Epithelial cell of prostate (primary cell): ENCODE measurements around the gene KLHL1.

Experiments used
- DNase-seq: peaks from one replicate; pipeline ENCODE4 v3.0.0-alpha.2; 2011; ENCODE audit warnings: low read depth, low spot score
- H3K27ac ChIP-seq: fragments of 450-650 bp; 2 replicates; pipeline ENCODE4 v1.5.1; 2017; ENCODE audit warnings: mild to moderate bottlenecking

KLHL1 gene

DNA sequence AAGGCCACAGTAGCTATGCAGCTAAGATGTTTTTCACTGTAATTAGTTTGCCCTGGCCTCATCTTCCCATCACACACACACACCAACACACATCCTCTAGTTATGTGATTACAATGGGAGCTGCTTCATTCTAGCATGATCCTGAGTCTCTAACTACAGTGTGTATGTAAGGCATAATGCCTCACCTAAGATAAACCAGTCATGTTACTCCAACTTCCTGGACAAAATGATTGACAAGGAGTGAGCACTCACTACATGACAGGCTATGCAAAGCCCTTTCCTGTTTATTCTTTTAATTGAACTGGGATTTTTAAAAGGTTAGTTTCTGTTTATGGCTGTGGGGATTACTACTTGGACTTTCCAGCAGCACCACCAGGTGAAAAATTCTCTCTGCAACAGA lies 401.4 kb downstream of the KLHL1 start:
- no peak for DNase-seq
- H3K27ac ChIP-seq: no peak overlapping the region

- no peak overlapping the region for H3K27ac ChIP-seq
- no peak for DNase-seq
Measured at GRCh38 chr13:69704311-69704710, 403.9 kb downstream of the KLHL1 start.

DNA sequence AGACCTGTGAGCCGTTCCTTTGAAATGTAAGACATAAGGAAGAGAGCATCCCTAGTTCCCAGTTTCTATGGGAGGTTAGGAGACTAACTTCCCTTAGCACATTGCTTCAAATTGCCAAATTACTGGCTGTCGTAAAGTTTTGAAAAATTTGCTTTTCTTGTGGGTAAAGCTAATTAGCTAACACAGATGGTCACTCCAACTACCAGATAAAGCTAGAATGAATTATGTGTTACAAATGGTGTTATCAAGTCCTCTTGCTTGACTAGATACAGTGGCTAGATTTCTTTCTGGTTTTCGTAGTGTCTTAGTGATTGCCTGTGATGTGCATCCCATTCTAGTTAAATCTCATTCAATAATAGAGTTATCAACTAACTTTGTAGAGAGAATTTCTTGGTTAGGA lies 417.3 kb downstream of the KLHL1 start:
- no peak overlapping the region for H3K27ac ChIP-seq
- no peak for DNase-seq

- no peak overlapping the region for H3K27ac ChIP-seq
- no peak for DNase-seq
Measured at GRCh38 chr13:69683921-69684686, 424.1 kb downstream of the KLHL1 start.

- no peak for DNase-seq
- no peak overlapping the region for H3K27ac ChIP-seq
Measured at GRCh38 chr13:69681722-69682121, 426.5 kb downstream of the KLHL1 start.

DNA sequence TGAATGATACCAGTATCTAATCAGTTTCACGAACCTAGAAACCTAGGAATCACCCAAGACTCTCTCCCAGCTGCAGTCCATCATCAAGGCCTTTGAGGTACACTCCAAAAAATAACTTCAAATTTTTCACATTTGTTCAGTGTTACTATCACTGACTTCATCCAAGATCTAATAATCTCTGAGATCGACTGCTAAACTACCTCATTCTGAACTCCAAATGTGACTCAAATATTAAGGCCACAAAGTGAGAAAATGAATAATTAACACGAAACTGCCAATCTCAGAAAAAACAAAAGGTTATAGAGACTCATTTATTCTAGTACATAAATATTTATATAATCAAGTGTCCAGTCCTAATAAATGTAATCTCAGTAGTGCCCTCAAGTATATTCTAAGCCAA lies 430.9 kb downstream of the KLHL1 start:
- DNase-seq: no peak

GRCh38 chr13:69676286-69676685 lies 432.0 kb downstream of the KLHL1 start:
- no peak for DNase-seq

More for the DNA sequence above, 430.9 kb downstream of the KLHL1 start:
- H3K27ac ChIP-seq: no peak overlapping the region

DNA sequence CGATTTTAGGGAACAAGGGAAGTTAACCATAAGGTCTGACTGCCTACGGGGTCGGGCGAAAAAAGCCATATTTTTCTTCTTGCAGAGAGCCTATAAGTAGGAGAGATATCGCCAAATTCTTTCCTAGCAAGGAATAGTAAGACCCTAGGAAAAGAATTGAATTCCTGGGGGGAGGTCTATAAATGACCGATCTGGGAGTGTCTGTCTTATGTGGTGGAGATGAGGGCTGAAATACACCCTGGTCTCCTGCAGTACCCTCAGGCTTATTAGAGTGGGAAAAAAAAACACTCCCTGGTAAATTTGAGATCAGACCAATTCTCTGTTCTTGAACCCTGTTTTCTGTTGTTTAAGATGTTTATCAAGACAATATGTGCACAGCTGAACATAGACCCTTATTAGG lies 448.1 kb downstream of the KLHL1 start:
- no peak overlapping the region for H3K27ac ChIP-seq
- DNase-seq: no peak

More at GRCh38 chr13:69676286-69676685, 432.0 kb downstream of the KLHL1 start:
- H3K27ac ChIP-seq: no peak overlapping the region

- no peak for DNase-seq
- no peak overlapping the region for H3K27ac ChIP-seq
Measured at GRCh38 chr13:69657676-69658075, 450.6 kb downstream of the KLHL1 start.

DNA sequence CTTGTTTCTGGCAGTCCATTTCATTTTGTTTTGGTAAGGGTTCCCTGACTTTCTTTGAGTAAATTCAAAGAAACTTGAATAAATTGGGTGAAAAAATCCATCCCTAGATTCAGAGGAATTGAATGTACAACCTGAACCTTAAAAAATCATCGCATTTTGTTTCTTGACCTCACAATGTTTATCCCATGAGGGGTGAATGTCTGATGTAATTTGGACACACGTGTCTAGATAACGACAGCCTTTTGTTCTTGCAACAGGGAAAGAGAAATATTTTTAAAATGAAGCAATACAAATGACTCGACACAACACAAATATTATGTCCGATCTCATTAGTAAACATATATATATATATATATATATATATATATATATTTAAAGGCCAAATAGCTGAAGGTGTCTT lies 453.9 kb downstream of the KLHL1 start:
- H3K27ac ChIP-seq: no peak overlapping the region
- DNase-seq: no peak
